Body of pancreas (tissue), 4 donors: Measurements from ENCODE around the gene MON1B.

ENCODE experiments used
- CTCF ChIP-seq, 7 experiments: fragments of 450-650 bp in 4 of 7; fragments of 200-600 bp in 3 of 7; sonication (generic) in 3 of 7; IDR thresholded peaks; one replicate each; pipeline ENCODE4 v1.5.1; 2016 to 2019; ENCODE audit warnings: antibody characterized with exemption in 7 of 7
- POLR2A ChIP-seq, 3 donors: fragments of 450-650 bp; IDR thresholded peaks; one replicate each; pipeline ENCODE4 v1.6.1; 2016; ENCODE audit warnings: antibody characterized with exemption in 3 of 3, mild to moderate bottlenecking in 2 of 3

GRCh38 chr16:77206533-77206932 is 15.5 kb downstream of the MON1B start:
- no peak for TF ChIP-seq POLR2A (IDR thresholded peaks at IDR 0.05)
- no peak for TF ChIP-seq CTCF (IDR thresholded peaks at IDR 0.05)
